Measurements from ENCODE around the gene CDIP1.

Gene CDIP1

GRCh38 chr16:4489030-4489429 is 49.5 kb downstream of the CDIP1 start:
- DNase-seq (ENCODE audit: low read depth in 1 of 2, low spot score in 1 of 2) = no peak
- no peak for TF ChIP-seq JUND (IDR thresholded peaks at IDR 0.05; ENCODE audit: low read depth)
- in situ Hi-C loops (cut with HindIII; ENCODE audit: low pct_unique_long_range_greater_than_20kb, low sequenced_read_pairs) = no loop called here

GRCh38 chr16:4488499-4488967 is 50.0 kb downstream of the CDIP1 start:
- in situ Hi-C loops (cut with HindIII; ENCODE audit: low pct_unique_long_range_greater_than_20kb, low sequenced_read_pairs) = no loop called here
- TF ChIP-seq JUND (IDR thresholded peaks at IDR 0.05; ENCODE audit: low read depth) = no peak
- no peak for DNase-seq (ENCODE audit: low read depth in 1 of 2, low spot score in 1 of 2)

GRCh38 chr16:4487955-4488498 is 50.5 kb downstream of the CDIP1 start:
- DNase-seq (ENCODE audit: low read depth in 1 of 2, low spot score in 1 of 2) = no peak
- no peak for TF ChIP-seq JUND (IDR thresholded peaks at IDR 0.05; ENCODE audit: low read depth)
- in situ Hi-C loops (cut with HindIII; ENCODE audit: low pct_unique_long_range_greater_than_20kb, low sequenced_read_pairs) = no loop called here

- no peak for DNase-seq (ENCODE audit: low read depth in 1 of 2, low spot score in 1 of 2)
- TF ChIP-seq JUND (IDR thresholded peaks at IDR 0.05; ENCODE audit: low read depth) = no peak
- in situ Hi-C loops (cut with HindIII; ENCODE audit: low pct_unique_long_range_greater_than_20kb, low sequenced_read_pairs) = no loop called here
Measured at GRCh38 chr16:4486126-4486893, 52.3 kb downstream of the CDIP1 start.

GRCh38 chr16:4481963-4482362 is 56.6 kb downstream of the CDIP1 start:
- no peak for TF ChIP-seq JUND (IDR thresholded peaks at IDR 0.05; ENCODE audit: low read depth)
- in situ Hi-C loops (cut with HindIII; ENCODE audit: low pct_unique_long_range_greater_than_20kb, low sequenced_read_pairs) = no loop called here
- DNase-seq (ENCODE audit: low read depth in 1 of 2, low spot score in 1 of 2) = no peak

- no peak for TF ChIP-seq JUND (IDR thresholded peaks at IDR 0.05; ENCODE audit: low read depth)
- in situ Hi-C loops (cut with HindIII; ENCODE audit: low pct_unique_long_range_greater_than_20kb, low sequenced_read_pairs) = no loop called here
- DNase-seq (ENCODE audit: low read depth in 1 of 2, low spot score in 1 of 2) = no peak
Measured at GRCh38 chr16:4481526-4481925, 57.0 kb downstream of the CDIP1 start.

GRCh38 chr16:4477966-4478365 is 60.6 kb downstream of the CDIP1 start:
- in situ Hi-C loops (cut with HindIII; ENCODE audit: low pct_unique_long_range_greater_than_20kb, low sequenced_read_pairs) = no loop called here
- no peak for TF ChIP-seq JUND (IDR thresholded peaks at IDR 0.05; ENCODE audit: low read depth)
- peak in 1 of 2 experiments; percentile 45 for DNase-seq (ENCODE audit: low read depth in 1 of 2, low spot score in 1 of 2)

- in situ Hi-C loops (cut with HindIII; ENCODE audit: low pct_unique_long_range_greater_than_20kb, low sequenced_read_pairs) = no loop called here
- peak; percentile 89 to 97 for DNase-seq (ENCODE audit: low read depth in 1 of 2, low spot score in 1 of 2)
- TF ChIP-seq JUND (IDR thresholded peaks at IDR 0.05; ENCODE audit: low read depth) = no peak
Measured at GRCh38 chr16:4475880-4476788, 62.4 kb downstream of the CDIP1 start, which contains the start of gene HMOX2. TSS of gene HMOX2 (plus strand) at chr16:4476398. CDS start at chr16:4505525, 29,127 bp downstream.

GRCh38 chr16:4474192-4474961 is 64.2 kb downstream of the CDIP1 start, which contains the start of gene NMRAL1:
TSS of gene NMRAL1 (minus strand) at chr16:4474625. CDS start at chr16:4474132, 493 bp downstream.
- peak; percentile 83 to 99 for DNase-seq (ENCODE audit: low read depth in 1 of 2, low spot score in 1 of 2)
- no peak for TF ChIP-seq JUND (IDR thresholded peaks at IDR 0.05; ENCODE audit: low read depth)
- in situ Hi-C loops (cut with HindIII; ENCODE audit: low pct_unique_long_range_greater_than_20kb, low sequenced_read_pairs) = no loop called here

GRCh38 chr16:4472880-4473279 is 65.7 kb downstream of the CDIP1 start:
- TF ChIP-seq JUND (IDR thresholded peaks at IDR 0.05; ENCODE audit: low read depth) = no peak
- DNase-seq (ENCODE audit: low read depth in 1 of 2, low spot score in 1 of 2) = no peak
- in situ Hi-C loops (cut with HindIII; ENCODE audit: low pct_unique_long_range_greater_than_20kb, low sequenced_read_pairs) = no loop called here

- no peak for TF ChIP-seq JUND (IDR thresholded peaks at IDR 0.05; ENCODE audit: low read depth)
- in situ Hi-C loops (cut with HindIII; ENCODE audit: low pct_unique_long_range_greater_than_20kb, low sequenced_read_pairs) = no loop called here
- no peak for DNase-seq (ENCODE audit: low read depth in 1 of 2, low spot score in 1 of 2)
Measured at GRCh38 chr16:4471869-4472268, 66.7 kb downstream of the CDIP1 start.

- in situ Hi-C loops (cut with HindIII; ENCODE audit: low pct_unique_long_range_greater_than_20kb, low sequenced_read_pairs) = no loop called here
- DNase-seq (ENCODE audit: low read depth in 1 of 2, low spot score in 1 of 2) = no peak
- TF ChIP-seq JUND (IDR thresholded peaks at IDR 0.05; ENCODE audit: low read depth) = no peak
Measured at GRCh38 chr16:4468972-4469371, 69.6 kb downstream of the CDIP1 start.

All from T47D (cell line).